SK-N-MC (cell line): ENCODE results near the gene MTFP1.

Experiments
- EZH2 ChIP-seq: fragments of 200-600 bp; sonication (generic); IDR thresholded peaks from one replicate; pipeline ENCODE4 v1.6.1; 2017; ENCODE audit warnings: antibody characterized with exemption
- POLR2AphosphoS5 ChIP-seq: IDR thresholded peaks from 2 replicates; pipeline ENCODE4 v1.6.1; 2012; ENCODE audit warnings: mild to moderate bottlenecking, low read depth, low read length, borderline replicate concordance

DNA sequence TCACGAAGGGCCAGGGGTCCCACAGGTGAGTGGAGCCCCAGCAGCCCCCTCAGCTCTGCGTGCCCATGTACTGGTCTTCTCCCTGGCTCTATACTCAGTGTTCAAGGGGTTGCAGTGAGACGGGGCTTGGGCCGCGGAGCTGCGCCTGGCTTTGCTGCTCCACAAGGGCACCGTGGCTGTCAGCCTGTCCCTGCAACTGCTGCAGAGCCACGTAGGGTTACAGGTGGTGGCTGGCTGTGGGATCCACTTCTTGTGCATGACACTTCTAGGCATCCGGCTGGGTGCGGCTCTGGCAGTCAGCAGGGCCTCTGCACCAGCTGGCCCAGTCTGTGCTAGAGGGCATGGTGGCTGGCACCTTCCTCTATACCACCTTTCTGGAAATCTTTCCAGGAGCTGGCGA lies 14.3 kb downstream of the MTFP1 start:
- no peak for TF ChIP-seq EZH2
- TF ChIP-seq POLR2AphosphoS5 = no peak
